SK-N-SH treated with all-trans-retinoic acid at 6 μM for 48 hours (cell line): Measurements from ENCODE around the gene TFCP2.

ENCODE experiments used
- ATAC-seq: fragments of 200-7000 bp; cut with Tn5 transposase; 3 replicates; pipeline ENCODE4 v1.9.1; 2020; ENCODE audit warnings: mild to moderate bottlenecking, moderate library complexity
- ARNTL ChIP-seq: fragments of 450-650 bp; formaldehyde crosslinking; IDR thresholded peaks from 2 replicates; pipeline ENCODE4 v1.5.0; 2020; ENCODE audit warnings: low read depth, mild to moderate bottlenecking, moderate library complexity, borderline replicate concordance
- BACH2 ChIP-seq: fragments of 250-450 bp; sonication (Bioruptor Pico); IDR thresholded peaks from 2 replicates; pipeline ENCODE4 v1.9.0; 2021; ENCODE audit warnings: mild to moderate bottlenecking, borderline replicate concordance
- CREB5 ChIP-seq: fragments of 250-450 bp; sonication (Bioruptor Pico); IDR thresholded peaks from 2 replicates; pipeline ENCODE4 v1.5.1; 2020; ENCODE audit warnings: low read depth, mild to moderate bottlenecking, moderate library complexity
- CSDC2 ChIP-seq: fragments of 250-450 bp; sonication (Bioruptor Pico); IDR thresholded peaks from 2 replicates; pipeline ENCODE4 v1.5.0; 2020; ENCODE audit warnings: mild to moderate bottlenecking, moderate library complexity
- CSRNP3 ChIP-seq: fragments of 250-450 bp; sonication (Bioruptor Pico); IDR thresholded peaks from 2 replicates; pipeline ENCODE4 v1.5.1; 2021; ENCODE audit warnings: mild to moderate bottlenecking, moderate library complexity
- ESRRG ChIP-seq: fragments of 250-450 bp; sonication (Bioruptor Pico); IDR thresholded peaks from 2 replicates; pipeline ENCODE4 v1.6.1; 2021; ENCODE audit warnings: mild to moderate bottlenecking
- GLIS3 ChIP-seq: fragments of 250-450 bp; sonication (Bioruptor Pico); IDR thresholded peaks from 2 replicates; pipeline ENCODE4 v1.5.0; 2020; ENCODE audit warnings: mild to moderate bottlenecking, moderate library complexity
- ISL1 ChIP-seq: fragments of 250-450 bp; sonication (Bioruptor Pico); IDR thresholded peaks from 2 replicates; pipeline ENCODE4 v2.1.2; 2022; ENCODE audit warnings: mild to moderate bottlenecking, moderate library complexity
- OSR1 ChIP-seq: fragments of 250-450 bp; sonication (Bioruptor Pico); IDR thresholded peaks from 2 replicates; pipeline ENCODE4 v1.8.0; 2022; ENCODE audit warnings: moderate library complexity, mild to moderate bottlenecking, inconsistent platforms
- PATZ1 ChIP-seq: fragments of 250-450 bp; sonication (Bioruptor Pico); IDR thresholded peaks from 2 replicates; pipeline ENCODE4 v1.8.0; 2020; ENCODE audit warnings: mild to moderate bottlenecking, moderate library complexity, borderline replicate concordance
- POU6F1 ChIP-seq: fragments of 250-450 bp; sonication (Bioruptor Pico); IDR thresholded peaks from 2 replicates; pipeline ENCODE4 v1.8.0; 2021; ENCODE audit warnings: low read depth, mild to moderate bottlenecking, moderate library complexity, borderline replicate concordance
- PPARA ChIP-seq: fragments of 250-450 bp; sonication (Bioruptor Pico); IDR thresholded peaks from 2 replicates; pipeline ENCODE4 v1.5.0; 2020; ENCODE audit warnings: mild to moderate bottlenecking, borderline replicate concordance
- SNAI2 ChIP-seq: fragments of 250-450 bp; sonication (Bioruptor Pico); IDR thresholded peaks from 2 replicates; pipeline ENCODE4 v1.5.0; 2020; ENCODE audit warnings: mild to moderate bottlenecking, moderate library complexity
- TCF4 ChIP-seq: fragments of 250-450 bp; sonication (Bioruptor Pico); IDR thresholded peaks from 2 replicates; pipeline ENCODE4 v1.8.0; 2021; ENCODE audit warnings: mild to moderate bottlenecking, moderate library complexity, borderline replicate concordance
- TOX ChIP-seq: fragments of 250-450 bp; sonication (Bioruptor Pico); IDR thresholded peaks from 2 replicates; pipeline ENCODE4 v1.8.0; 2021; ENCODE audit warnings: mild to moderate bottlenecking, moderate library complexity, borderline replicate concordance
- TSHZ2 ChIP-seq: fragments of 250-450 bp; sonication (Bioruptor Pico); IDR thresholded peaks from 2 replicates; pipeline ENCODE4 v1.5.0; 2020; ENCODE audit warnings: mild to moderate bottlenecking, moderate library complexity
- ZC3H10 ChIP-seq: fragments of 250-450 bp; sonication (Bioruptor Pico); IDR thresholded peaks from 2 replicates; pipeline ENCODE4 v1.5.1; 2021; ENCODE audit warnings: mild to moderate bottlenecking, moderate library complexity
- ZFP3 ChIP-seq: fragments of 250-450 bp; sonication (Bioruptor Pico); IDR thresholded peaks from 2 replicates; pipeline ENCODE4 v1.5.0; 2020; ENCODE audit warnings: mild to moderate bottlenecking, moderate library complexity
- ZFP30 ChIP-seq: fragments of 450-650 bp; formaldehyde crosslinking; IDR thresholded peaks from 2 replicates; pipeline ENCODE4 v1.5.0; 2022; ENCODE audit warnings: mild to moderate bottlenecking, moderate library complexity
- ZNF70 ChIP-seq: fragments of 450-650 bp; formaldehyde crosslinking; IDR thresholded peaks from 2 replicates; pipeline ENCODE4 v1.5.0; 2020; ENCODE audit warnings: mild to moderate bottlenecking, moderate library complexity

The TFCP2 gene

GRCh38 chr12:51086933-51087332 is 86.0 kb downstream of the TFCP2 start (continued):
- TF ChIP-seq CSRNP3 (CRISPR knock-in tag) (no peak), ZFP3 (CRISPR knock-in tag) (no peak)

GRCh38 chr12:51085757-51086156 is 87.2 kb downstream of the TFCP2 start:
- TF ChIP-seq PPARA (CRISPR knock-in tag): no peak
- no peak for TF ChIP-seq ISL1
- no peak for TF ChIP-seq ESRRG (CRISPR knock-in tag)
- TF ChIP-seq BACH2: no peak
- TF ChIP-seq TCF4: no peak
- TF ChIP-seq TSHZ2 (CRISPR knock-in tag): no peak
- no peak for TF ChIP-seq CSDC2
- no peak for TF ChIP-seq PATZ1 (CRISPR knock-in tag)
- TF ChIP-seq CREB5 (CRISPR knock-in tag): no peak
- no peak for TF ChIP-seq TOX (CRISPR knock-in tag)
- TF ChIP-seq ARNTL: no peak
- TF ChIP-seq ZNF70 (CRISPR knock-in tag): no peak
- TF ChIP-seq, all 23 proteins: peak for 0
- no peak for ATAC-seq

GRCh38 chr12:51083126-51083833 is 89.7 kb downstream of the TFCP2 start, which contains the start of gene CSRNP2:
Gene CSRNP2, minus strand, starts transcription at chr12:51083596. Its CDS starts 7,035 bp downstream, at chr12:51076561.
- peak; percentile 98 for ATAC-seq
- TF ChIP-seq GLIS3 (CRISPR knock-in tag) (peak; percentile 46; the same call in 1 of the 2 replicates), ZC3H10 (CRISPR knock-in tag) (no peak)

GRCh38 chr12:51082561-51083125 is 90.3 kb downstream of the TFCP2 start:
- peak; percentile 53 for ATAC-seq
- TF ChIP-seq ARNTL: no peak
- TF ChIP-seq ZNF70 (CRISPR knock-in tag): no peak
- TF ChIP-seq CSDC2: no peak
- TF ChIP-seq CSRNP3 (CRISPR knock-in tag): no peak
- no peak for TF ChIP-seq SNAI2 (CRISPR knock-in tag)
- TF ChIP-seq CREB5 (CRISPR knock-in tag): no peak
- TF ChIP-seq ZC3H10 (CRISPR knock-in tag): no peak
- TF ChIP-seq GLIS3 (CRISPR knock-in tag): no peak
- no peak for TF ChIP-seq TOX (CRISPR knock-in tag)
- TF ChIP-seq OSR1 (CRISPR knock-in tag): no peak
- no peak for TF ChIP-seq ZFP30 (CRISPR knock-in tag)
- no peak for TF ChIP-seq ZFP3 (CRISPR knock-in tag)
- TF ChIP-seq ESRRG (CRISPR knock-in tag): no peak
- no peak for TF ChIP-seq PPARA (CRISPR knock-in tag)
- no peak for TF ChIP-seq POU6F1 (CRISPR knock-in tag)
- TF ChIP-seq PATZ1 (CRISPR knock-in tag): no peak
- no peak for TF ChIP-seq TCF4
